BE2C (cell line): ENCODE results near the gene LMF2.
A peak's percentile ranks its signal among the peaks of the same experiment; 100 is the strongest.
"Not testable (repeated sequence)": the region's sequence is repeated elsewhere in the genome, so short reads cannot be mapped to it uniquely, and the experiment has no call there.

ENCODE experiments used
- DNase-seq: peaks from one replicate; pipeline ENCODE4 v3.0.0-alpha.2; 2020
- H3K27me3 ChIP-seq: fragments of 250-450 bp; sonication (Bioruptor Pico); 2 replicates; pipeline ENCODE4 v1.5.1; 2020; ENCODE audit warnings: mild to moderate bottlenecking
- H3K36me3 ChIP-seq: fragments of 250-450 bp; sonication (Bioruptor Pico); 2 replicates; pipeline ENCODE4 v1.5.1; 2020; ENCODE audit warnings: mild to moderate bottlenecking
- H3K4me1 ChIP-seq: fragments of 250-450 bp; sonication (Bioruptor Pico); 2 replicates; pipeline ENCODE4 v1.5.1; 2020
- H3K4me3 ChIP-seq: 2 replicates; pipeline ENCODE4 v1.5.1; 2011; ENCODE audit warnings: low read depth, low read length
- H3K9me3 ChIP-seq: fragments of 250-450 bp; sonication (Bioruptor Pico); 2 replicates; pipeline ENCODE4 v1.5.1; 2020
- CTCF ChIP-seq: IDR thresholded peaks from 2 replicates; pipeline ENCODE4 v1.5.1; 2012; ENCODE audit warnings: mild to moderate bottlenecking, low read depth, low read length

Gene LMF2

DNA sequence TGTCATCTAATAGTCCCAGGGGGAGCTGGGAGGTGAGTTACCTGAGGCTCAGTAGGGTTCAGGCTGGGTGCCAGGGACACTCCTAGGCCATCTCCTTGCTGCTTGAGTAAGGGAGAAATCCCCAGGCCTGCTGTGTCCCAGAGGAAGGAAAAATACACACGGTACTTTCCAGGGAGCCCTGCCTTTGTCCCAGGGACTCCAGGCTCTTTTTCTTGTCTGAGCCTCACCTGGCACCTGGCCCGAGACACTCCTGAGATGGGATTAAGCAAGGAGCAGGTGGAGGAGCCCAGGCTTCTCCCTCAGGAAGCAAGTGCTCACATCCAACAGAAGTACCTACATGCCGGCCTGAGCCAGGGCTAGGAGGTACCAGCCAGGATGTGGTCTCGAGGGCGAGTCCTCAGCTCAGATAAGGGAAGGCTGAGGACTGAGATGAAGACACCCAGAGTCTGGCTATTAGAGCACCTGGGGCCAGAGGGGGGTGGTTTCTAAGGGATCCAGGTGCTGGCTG lies 37.3 kb upstream of the LMF2 start:
- H3K36me3 ChIP-seq, result no peaks in the 10 kb centered on the region
- H3K4me1 ChIP-seq, result no peaks in the 10 kb centered on the region
- H3K9me3 ChIP-seq, result no peaks in the 10 kb centered on the region
- DNase-seq, result no peak
- no peaks in the 10 kb centered on the region for H3K27me3 ChIP-seq
- H3K4me3 ChIP-seq, result no peak overlapping the region
- no peak for TF ChIP-seq CTCF

- Histone ChIP-seq H3K9me3 (no peaks in the 10 kb centered on the region), H3K4me1 (no peaks in the 10 kb centered on the region), H3K4me3 (peak overlapping the region; percentile 25; the same call in 1 of the 2 replicates), H3K27me3 (no peaks in the 10 kb centered on the region), H3K36me3 (no peaks in the 10 kb centered on the region)
- TF ChIP-seq CTCF, result peak; percentile 65
- peak; percentile 90 for DNase-seq
Measured at GRCh38 chr22:50544078-50544745, 36.7 kb upstream of the LMF2 start.

DNA sequence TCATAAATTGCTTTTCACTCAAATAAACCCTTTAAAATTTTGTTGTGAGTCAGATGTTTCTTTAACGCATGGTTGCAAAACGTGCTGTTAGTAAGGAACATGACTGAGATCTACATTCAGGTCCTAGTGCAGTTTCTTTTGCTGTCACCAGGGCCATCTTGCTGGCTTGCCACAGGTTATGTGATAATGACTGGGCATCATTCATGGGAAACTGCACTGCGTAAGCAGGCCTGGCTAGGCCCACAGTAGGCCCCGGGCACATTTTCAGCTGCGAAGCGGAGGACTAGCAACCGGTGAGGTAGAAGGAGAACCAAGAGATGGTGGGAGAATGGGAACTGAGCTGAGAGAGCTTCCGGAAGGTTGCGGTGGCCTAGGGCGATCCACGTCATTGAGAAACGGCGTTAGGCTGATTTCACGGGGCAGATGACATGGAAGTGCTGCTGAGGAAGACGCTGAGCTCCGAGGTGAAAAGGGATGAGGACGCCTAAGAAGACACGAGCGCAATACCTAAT lies 35.0 kb upstream of the LMF2 start:
- H3K27me3 ChIP-seq, result no peaks in the 10 kb centered on the region
- H3K9me3 ChIP-seq, result no peaks in the 10 kb centered on the region
- DNase-seq, result no peak
- no peaks in the 10 kb centered on the region for H3K36me3 ChIP-seq
- no peaks in the 10 kb centered on the region for H3K4me1 ChIP-seq
- no peak overlapping the region for H3K4me3 ChIP-seq
- no peak for TF ChIP-seq CTCF

DNA sequence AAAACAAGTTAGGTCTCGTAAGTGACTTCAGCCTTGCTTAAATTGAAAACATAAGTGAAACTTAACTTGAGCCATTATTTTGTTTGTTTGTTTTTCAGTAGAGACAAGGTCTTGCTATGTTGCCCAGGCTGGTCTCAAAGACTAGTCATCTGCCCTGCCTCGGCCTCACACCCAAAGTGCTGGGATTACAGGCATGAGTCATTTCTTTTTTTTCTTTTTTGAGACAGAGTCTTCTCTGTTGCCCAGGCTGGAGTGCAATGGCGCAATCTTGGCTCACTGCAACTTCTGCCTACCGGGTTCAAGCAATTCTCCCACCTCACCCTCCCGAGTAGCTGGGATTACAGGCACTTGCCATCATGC lies 34.1 kb upstream of the LMF2 start:
- not testable (repeated sequence) for H3K4me1 ChIP-seq, H3K36me3 ChIP-seq, H3K27me3 ChIP-seq, DNase-seq, H3K4me3 ChIP-seq, H3K9me3 ChIP-seq

DNA sequence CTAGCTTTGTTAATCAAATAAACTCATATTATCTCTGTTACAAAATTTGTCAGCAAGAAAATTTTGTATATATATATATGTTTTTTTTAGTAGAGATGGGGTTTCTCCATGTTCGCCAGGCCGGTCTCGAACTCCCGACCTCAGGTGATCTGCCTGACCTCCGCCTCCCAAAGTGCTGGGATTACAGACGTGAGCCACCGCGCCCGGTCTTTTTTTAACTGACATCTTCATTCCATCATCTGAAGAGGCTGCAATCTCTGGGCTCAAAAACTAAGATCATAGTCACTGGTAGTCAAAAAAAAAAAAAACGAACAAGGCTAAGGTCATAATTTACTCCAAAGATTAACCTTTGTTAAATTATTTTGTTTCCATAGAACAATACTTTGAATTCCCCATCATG lies 32.9 kb upstream of the LMF2 start:
- no peaks in the 10 kb centered on the region for H3K36me3 ChIP-seq
- no peak for DNase-seq
- H3K9me3 ChIP-seq, result no peaks in the 10 kb centered on the region
- no peak overlapping the region for H3K4me3 ChIP-seq
- H3K4me1 ChIP-seq, result no peaks in the 10 kb centered on the region
- H3K27me3 ChIP-seq, result no peaks in the 10 kb centered on the region
- no peak for TF ChIP-seq CTCF

DNA sequence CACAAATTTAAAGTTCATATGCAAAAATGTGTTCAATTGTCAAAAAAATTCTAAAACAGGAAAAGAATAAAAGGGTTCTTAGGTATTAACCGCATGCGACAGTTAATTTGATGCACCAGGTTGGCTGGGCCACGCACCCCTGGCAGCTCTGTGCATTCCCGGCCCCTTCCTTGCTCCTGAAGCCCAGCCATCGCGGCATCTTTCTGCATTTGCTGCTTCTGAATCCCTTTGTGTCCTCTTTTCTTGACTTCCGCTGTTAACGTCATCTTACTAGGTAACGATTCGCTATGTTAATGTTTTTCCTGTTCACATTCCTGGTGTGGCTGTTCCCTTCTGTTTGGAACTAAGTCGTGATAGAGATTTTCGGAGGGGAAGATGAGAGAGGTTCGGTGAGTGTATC lies 30.3 kb upstream of the LMF2 start:
- no peak for TF ChIP-seq CTCF
- Histone ChIP-seq H3K4me1 (no peaks in the 10 kb centered on the region), H3K27me3 (peaks cover 10% of the 10 kb centered on the region), H3K36me3 (no peaks in the 10 kb centered on the region), H3K9me3 (no peaks in the 10 kb centered on the region), H3K4me3 (no peak overlapping the region)
- no peak for DNase-seq

DNA sequence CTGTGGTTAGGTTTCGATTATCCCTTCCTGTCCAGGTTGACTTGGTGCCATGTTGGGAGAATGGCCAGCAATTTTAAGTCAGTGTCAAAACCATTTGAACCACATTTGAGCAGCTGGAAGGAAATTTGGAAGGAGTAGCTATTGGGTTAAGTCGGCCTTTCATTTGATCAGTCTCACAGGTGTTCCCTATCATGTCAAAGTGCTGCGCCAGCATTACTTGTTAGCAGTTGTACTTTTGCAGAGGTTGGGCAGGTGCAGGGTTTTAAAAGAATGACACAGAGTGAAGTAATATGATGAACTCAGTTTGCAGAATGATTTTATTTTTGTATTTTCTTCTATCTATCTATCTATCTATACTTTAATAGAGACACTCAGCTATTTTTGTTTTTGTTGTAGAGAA lies 28.7 kb upstream of the LMF2 start:
- H3K27me3 ChIP-seq, result peaks cover 26% of the 10 kb centered on the region
- no peak for TF ChIP-seq CTCF
- no peaks in the 10 kb centered on the region for H3K36me3 ChIP-seq
- no peak overlapping the region for H3K4me3 ChIP-seq
- no peaks in the 10 kb centered on the region for H3K4me1 ChIP-seq
- DNase-seq, result no peak
- no peaks in the 10 kb centered on the region for H3K9me3 ChIP-seq
